ELF-1 (cell line): Measurements from ENCODE around the gene SV2A.
"Not testable (repeated sequence)": the region's sequence is repeated elsewhere in the genome, so short reads cannot be mapped to it uniquely, and the experiment has no call there.

Experiments
- DNase-seq: peaks from one replicate; pipeline ENCODE4 v3.0.0-alpha.2; 2016; ENCODE audit warnings: low read depth, low spot score

SV2A gene

DNA sequence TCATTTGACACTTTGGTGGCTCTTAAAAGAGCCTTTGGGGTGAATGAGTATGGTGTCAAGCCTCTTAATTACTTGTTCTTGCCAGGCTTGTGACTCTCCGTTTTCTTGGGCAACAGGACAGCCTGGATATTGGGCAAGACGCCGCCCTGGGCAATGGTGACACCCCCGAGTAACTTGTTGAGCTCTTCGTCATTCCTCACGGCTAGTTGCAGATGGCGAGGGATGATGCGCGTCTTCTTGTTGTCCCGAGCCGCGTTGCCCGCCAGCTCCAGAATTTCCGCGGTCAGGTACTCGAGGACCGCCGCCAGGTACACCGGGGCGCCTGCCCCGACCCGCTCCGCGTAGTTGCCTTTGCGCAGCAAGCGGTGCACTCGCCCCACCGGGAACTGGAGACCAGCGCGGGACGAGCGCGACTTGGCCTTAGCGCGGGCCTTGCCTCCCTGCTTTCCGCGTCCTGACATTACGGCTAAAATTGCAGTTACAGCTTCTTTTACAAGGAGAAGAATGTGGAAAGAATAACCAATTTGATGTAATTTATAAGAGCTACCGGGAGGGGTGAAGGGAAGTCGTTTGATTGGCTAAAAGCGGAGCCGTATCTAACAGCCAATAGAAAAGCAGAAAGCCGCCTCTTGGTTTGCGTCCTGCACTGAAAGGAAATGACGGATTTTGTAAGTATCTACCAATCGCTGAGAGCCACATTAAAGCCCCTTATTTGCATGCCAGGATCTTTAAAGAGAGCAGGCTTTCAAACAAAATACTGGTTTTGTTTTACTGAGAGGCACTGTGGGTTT is 30.0 kb downstream of the SV2A start:
- DNase-seq = peak; percentile 98

DNA sequence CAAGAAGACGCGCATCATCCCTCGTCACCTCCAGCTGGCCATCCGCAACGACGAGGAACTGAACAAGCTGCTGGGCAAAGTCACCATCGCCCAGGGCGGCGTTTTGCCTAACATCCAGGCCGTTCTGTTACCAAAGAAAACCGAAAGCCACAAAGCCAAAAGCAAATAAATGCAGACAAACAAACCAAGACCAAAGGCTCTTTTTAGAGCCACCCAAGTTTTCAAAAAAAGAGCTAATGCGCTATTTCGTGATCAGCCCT is 30.5 kb downstream of the SV2A start:
- not testable (repeated sequence) for DNase-seq

DNA sequence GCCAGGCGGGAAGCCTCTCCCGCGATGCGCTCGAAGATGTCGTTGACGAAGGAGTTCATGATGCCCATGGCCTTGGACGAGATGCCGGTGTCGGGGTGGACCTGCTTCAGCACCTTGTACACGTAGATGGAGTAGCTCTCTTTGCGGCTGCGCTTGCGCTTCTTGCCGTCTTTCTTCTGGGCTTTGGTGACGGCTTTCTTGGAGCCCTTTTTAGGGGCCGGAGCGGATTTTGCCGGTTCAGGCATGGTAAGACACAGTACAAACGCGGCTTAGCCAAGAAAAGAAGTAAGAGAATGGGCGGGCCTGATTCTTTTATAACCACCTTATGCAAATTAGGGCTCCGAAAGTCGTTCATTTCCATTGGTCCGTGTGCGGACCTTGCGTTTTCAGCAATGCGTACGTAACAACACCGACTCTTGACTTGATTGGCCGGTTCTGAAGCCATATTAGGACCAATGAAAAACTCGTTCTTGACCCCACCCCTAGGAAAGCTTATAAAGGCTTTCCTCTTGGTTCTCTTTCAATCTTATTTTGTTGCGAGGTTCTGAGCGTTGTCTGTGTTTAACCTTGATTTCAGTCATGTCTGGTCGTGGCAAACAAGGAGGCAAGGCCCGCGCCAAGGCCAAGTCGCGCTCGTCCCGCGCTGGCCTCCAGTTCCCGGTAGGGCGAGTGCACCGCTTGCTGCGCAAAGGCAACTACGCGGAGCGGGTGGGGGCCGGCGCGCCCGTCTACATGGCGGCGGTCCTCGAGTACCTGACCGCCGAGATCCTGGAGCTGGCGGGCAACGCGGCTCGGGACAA is 31.0 kb downstream of the SV2A start:
- DNase-seq = peak; percentile 99

DNA sequence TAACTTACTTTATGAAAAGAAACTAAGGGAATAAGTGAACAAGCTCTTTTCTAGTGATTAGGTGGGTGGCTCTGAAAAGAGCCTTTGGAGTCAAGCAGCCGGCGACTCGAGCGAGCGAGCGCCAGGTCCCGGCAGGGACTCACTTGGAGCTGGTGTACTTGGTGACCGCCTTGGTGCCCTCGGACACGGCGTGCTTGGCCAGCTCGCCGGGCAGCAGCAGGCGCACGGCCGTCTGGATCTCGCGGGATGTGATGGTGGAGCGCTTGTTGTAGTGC is 31.6 kb downstream of the SV2A start:
- not testable (repeated sequence) for DNase-seq

DNA sequence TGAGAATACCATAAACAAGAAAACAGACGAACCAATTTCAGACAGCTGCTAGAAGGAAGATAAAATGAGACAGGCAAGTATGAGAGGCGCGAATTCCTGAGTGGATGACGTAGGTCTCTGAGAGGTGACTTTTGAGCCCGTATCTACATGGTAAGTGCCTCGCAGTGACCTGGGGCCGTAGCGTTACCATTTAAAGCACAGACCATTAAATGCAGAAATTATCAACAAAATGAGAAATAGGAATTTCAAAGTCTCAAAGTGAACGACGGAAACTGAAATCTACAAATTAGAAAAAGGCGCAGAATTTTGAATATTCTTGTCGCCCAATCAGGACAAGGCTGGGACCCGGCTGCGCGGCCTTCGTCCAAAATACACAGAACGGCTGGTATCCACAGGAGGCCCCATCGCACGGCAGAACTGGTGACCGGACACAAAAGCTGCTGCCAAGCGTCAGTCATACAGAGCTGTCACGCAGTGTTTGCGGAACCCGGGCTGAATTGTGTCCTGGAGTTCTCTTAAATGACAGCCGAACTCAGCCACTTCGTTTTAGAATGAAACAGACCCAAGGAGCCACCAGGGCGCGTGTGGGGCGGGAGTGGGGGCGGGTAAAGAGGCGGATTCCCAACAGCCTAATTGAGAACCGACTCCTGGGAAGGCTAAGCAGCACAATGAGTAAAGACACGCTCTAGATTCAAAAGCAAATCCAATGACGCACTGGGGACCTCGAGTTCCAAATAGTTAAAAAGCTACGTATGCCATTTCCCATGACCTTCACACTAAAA is 32.1 kb downstream of the SV2A start:
- DNase-seq = peak; percentile 90

DNA sequence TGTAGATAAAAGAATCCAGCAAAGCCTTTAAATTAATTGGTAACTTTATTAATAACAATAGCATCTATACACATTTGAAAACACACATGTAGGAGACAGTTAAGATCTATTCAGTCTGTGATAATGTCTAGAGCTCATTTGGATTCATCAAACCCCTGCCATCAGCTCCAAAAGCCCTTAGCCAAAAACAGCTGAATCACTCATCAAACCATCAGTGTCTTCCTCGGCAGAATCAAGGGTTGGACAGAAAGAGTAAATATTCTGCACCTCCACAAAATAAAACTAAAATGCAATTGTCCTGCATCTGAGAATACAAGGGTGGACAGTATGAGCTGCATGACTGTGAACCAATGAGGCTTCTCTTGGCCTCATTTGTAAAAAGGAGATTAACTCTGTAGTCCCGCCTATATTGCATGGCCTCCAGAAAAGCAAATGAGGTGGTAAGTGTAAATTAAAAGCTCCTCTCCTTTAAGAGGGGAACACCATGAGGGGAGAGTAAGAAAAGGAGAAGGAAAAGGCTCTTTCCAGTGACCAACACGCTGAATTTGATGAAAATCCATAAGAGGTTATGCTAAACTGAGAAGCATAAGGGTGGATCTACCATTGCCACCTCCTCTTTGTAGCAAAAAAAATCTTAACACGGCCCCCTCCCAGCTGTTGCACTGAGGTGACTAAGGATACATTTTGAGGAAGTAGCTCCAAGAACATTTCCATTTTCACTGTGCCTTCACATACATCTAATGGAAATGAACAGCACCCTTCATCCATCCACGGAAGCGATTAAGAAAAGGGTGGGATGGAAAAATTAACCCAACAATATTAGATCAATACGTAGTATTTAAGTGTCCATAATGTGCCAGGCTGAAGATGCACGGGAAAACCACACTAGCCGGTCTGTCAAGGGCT is 33.0 kb downstream of the SV2A start:
- no peak for DNase-seq

DNA sequence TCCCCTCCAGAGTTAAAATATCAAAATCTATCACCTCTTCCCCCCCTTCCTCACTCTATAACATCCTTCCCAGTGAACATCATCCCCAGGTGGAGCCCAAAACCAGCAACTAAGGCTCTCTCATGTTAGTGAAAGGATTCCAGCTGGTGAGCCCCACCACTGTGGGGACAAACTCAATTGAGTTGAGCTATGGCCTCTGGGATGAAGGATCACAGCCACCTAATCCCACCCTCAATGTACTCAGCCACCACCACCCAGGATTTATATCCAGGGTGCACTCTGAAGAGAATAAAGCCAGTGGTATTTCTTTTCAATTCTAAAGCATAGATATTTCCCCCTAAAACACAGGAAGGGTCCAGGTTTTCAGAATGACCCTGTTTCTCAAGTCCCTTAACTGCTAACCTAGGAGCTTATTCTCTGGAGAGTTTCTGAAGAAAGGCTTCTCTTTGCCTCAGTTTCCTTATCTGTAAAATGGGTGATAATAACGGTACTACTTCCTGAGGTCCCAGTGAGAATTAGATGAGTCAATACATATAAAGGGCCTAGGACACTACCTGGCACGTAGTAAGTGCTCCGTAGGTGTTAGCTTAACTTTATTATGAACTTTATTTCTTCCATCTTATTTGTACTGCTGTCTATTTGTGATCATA is 33.9 kb downstream of the SV2A start:
- no peak for DNase-seq

DNA sequence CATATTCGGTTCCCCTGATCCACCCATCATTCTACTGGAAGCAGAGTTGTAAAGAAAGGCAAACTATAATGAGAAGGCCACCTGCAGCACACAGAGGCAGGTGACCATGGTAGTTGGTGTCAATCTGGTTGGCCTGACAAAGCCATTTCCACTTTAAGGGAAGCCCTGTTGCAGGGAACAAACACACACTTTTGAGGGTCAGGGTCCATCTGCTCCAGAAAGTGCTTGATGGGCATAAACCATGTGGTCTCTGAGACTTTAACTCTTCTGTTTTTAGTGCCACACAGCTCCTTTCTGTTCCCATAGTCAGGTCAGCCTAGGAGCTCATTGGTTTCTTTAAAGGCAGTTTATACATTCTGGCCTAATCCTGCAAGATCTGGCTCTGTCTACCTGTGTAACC is 35.8 kb downstream of the SV2A start:
- DNase-seq = no peak

DNA sequence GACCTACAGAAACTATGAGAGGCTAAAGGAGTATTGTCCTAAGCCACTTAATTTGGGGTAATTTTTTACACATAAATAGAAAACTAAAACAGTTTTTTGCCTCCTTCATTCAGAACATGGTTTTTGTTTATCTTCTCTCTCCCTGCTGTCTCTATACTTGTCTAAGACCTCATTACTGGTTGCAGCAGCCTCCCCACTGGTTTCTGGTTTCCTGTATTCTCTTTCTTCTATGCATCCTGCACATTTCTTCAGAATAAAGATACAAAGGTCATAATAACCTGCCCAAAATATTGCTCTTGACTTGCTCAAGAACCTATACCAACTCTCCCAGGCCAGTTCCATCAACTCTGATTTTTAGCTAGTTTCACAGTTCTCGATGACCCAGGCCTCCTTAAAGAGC is 38.1 kb downstream of the SV2A start:
- DNase-seq = no peak

DNA sequence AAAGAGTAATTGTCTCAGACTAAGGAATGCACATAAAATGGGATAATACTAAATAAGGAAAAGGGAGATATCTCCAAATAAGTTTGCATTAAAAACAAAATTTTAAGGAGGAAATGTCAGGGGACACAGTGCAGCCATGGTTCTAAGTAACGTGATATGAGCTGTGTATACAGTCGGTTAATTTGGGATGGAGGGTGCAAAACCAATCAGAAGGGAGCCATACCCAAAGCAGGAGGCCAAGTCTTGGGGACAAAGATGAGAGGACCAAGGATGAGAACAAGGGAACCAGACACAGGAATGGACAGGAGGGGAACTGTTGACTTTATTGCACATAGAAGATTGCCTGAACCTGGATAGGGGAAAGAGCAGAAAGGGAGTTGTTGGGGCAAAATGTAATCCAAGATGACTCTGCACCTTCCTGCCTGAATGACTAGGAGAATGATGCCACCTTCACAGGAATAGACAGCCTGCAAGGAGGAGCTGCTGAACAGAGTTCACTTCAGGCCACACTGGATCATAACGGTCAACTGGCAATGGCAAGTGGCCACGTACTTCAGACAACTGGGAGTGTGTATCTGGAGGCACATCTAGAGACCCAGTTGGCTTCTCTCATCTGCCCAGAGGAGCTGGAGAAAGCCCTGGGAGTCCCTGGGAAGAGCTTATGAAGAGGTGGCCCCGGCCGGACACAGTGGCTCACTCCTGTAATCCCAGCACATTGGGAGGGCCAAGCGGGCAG is 40.3 kb downstream of the SV2A start:
- DNase-seq = no peak

DNA sequence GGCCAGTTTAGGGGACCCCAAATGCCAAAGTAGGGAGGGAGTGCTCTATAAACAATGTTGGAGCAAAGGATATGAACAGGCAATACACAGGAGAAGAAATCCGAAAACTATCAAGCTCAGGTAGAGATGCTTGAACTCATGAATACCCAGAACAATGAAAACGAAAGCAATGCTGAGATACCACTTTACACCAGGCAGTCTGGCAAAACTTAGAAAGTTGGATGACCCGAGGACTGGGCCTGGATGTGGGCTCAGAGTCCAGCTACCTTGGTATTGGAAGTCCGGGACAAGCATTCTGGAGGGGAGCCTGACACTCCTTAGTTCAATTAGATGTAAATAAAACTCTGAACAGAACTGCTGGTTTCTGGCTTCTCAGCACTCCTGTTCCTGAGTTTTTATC is 44.6 kb downstream of the SV2A start:
- DNase-seq = not testable (repeated sequence)

DNA sequence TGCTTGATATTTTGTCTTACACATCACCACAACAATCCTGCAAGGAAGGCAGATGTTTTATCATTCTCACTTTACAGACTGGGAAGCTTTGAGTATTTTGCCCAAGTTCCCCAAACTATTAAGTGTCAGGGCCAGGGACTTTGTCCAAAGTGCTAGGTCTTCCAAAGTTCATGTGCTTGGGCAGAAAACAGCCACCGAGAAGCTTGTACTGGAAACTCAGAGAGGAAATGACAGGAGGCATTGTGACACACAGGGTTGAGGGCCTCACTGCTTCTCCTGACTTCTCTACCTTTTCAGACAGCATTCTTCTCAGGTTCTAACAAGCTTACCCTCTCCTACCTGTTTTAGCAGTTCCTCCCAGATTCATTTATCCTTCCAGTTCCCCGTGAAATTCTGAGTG is 50.8 kb downstream of the SV2A start:
- DNase-seq = not testable (repeated sequence)

DNA sequence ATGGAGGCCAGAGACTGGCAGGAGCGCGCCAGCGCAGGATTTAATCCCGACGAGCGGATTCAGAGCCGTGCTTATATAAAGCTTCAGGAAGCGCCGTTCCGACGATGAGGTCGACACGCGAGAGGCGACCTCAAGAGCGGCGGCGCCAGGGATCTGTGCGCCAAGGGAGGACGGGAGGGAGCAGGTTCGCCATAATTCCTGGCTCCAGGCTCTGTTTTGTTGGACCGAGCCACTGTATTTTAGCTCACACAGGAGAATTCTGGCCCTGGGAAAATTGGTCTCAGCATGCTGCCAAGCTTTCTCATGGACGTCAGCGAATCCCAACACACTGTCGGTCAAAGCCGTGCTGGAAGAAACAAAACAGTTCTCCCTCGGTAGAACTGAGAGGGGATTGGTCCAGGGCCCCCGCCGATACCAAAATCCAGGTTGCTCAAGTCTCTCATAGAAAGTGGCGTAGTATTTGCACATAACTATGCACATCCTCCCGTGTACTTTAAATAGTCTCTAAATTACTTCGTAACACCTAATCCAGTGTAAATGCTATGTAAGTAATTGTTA is 56.1 kb downstream of the SV2A start:
- DNase-seq = not testable (repeated sequence)

DNA sequence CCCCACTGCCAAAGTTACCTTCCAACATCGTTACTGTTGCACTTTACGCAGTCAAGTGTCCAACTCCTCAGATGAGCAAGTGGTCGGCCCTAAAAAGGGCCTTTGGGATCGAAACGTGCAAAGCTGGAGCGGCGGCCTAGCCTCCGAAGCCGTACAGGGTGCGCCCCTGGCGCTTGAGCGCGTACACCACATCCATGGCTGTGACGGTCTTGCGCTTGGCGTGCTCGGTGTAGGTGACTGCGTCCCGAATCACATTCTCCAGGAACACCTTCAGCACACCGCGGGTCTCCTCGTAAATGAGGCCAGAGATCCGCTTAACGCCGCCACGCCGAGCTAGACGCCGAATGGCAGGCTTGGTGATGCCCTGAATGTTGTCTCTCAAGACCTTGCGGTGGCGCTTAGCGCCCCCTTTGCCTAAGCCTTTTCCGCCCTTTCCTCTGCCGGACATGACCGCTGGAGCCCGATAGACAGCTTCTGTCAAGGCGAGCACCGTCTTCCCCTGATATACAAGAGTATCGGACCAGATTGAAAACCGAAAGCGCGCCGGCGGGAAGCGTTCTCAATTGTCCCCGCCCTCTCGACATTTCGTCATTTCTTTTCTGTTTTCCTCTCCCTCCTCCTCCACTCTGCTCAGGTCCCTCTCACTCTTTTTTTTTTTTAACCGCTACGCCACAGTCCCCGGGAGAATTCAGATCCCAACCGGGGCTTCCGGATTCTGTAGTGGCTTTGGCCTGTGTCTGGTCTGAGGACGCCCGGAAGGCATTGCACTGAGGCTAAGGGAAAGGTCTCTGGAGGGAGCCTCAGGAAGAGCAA is 56.8 kb downstream of the SV2A start:
- not testable (repeated sequence) for DNase-seq

DNA sequence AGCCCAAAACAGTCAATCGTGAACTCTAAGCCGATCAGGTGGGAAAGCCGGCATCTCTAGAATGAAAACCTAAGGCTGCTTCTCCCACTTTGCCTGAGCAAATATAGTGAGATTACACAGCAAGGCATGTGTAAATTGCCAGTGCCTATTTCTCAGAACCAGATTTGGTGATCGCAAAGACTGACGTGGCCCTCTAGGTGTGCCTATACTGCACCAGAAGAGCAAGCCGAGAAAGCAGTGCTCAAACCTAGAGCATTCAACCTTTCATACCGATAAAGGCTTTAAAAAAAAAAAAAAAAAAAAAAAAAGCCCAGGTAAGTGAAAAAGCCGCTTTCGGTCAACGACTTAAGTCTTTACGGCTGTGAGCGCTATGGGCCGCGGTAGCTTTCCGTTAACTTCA is 57.4 kb downstream of the SV2A start:
- DNase-seq = not testable (repeated sequence)
